C4-2B (cell line): ENCODE measurements around the gene TMEM106C.

ENCODE experiments used
- ZFX ChIP-seq: fragments of 450-650 bp; IDR thresholded peaks from 2 replicates; pipeline ENCODE4 v1.6.1; 2017
- TF ChIP-seq, protein P1 (sequence below): fragments of 450-650 bp; conservative IDR thresholded peaks from 2 replicates; pipeline ENCODE4 v1.5.1; 2017; ENCODE audit warnings: mild to moderate bottlenecking

DNA sequence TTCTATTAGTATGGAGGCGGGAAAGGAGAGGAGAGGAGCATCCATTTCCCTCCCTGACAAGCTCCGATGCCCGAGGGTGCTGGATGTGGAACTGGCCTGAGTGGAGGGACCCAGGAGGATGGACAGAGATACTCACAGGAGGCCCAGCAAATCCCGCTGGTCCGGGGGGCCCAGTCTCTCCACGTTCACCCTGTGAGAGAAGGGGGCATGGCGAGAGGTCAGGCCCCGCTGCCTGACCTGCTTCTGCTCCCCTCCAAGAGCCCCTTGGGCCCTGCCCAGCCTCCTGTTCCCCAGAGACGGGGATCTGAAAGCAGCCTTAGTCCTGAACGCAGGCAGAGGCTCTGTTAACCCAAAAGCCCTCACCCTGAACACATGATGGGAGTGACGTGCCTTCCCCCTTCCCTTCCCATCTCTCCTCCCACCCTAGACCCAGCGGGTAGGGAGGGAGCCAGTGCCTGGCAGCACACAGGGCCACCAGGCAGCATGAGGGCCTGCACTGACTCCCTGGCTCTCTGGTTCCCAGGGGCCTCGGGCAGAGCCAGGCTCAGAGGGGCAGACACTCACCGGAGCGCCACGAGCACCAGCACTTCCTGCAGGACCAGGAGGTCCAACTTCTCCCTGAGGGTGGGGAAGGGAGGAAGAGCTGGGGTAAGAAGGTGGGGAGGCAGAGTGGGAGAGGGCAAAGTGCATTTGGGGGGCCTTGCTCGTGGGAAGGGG, 17.5 kb downstream of the TMEM106C start:
- TF ChIP-seq, protein P1, sequence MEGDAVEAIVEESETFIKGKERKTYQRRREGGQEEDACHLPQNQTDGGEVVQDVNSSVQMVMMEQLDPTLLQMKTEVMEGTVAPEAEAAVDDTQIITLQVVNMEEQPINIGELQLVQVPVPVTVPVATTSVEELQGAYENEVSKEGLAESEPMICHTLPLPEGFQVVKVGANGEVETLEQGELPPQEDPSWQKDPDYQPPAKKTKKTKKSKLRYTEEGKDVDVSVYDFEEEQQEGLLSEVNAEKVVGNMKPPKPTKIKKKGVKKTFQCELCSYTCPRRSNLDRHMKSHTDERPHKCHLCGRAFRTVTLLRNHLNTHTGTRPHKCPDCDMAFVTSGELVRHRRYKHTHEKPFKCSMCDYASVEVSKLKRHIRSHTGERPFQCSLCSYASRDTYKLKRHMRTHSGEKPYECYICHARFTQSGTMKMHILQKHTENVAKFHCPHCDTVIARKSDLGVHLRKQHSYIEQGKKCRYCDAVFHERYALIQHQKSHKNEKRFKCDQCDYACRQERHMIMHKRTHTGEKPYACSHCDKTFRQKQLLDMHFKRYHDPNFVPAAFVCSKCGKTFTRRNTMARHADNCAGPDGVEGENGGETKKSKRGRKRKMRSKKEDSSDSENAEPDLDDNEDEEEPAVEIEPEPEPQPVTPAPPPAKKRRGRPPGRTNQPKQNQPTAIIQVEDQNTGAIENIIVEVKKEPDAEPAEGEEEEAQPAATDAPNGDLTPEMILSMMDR, result no peak
- TF ChIP-seq ZFX, result no peak
